Hematopoietic multipotent progenitor cell treated with erythropoietin and hydrocortisone succinate and interleukin-3 and kit ligand, for 8 days (in vitro differentiated cells): ENCODE results near the gene AMPH.
"Not testable (repeated sequence)": the region's sequence is repeated elsewhere in the genome, so short reads cannot be mapped to it uniquely, and the experiment has no call there.

Experiments used
- DNase-seq: peaks from one replicate; pipeline ENCODE4 v3.0.0-alpha.2; 2015

Gene AMPH

GRCh38 chr7:38628630-38629385, 2.4 kb downstream of the AMPH start:
- no peak for DNase-seq

- DNase-seq, result no peak
Measured at GRCh38 chr7:38625866-38626265, 5.3 kb downstream of the AMPH start.

- no peak for DNase-seq
Measured at GRCh38 chr7:38615665-38616064, 15.5 kb downstream of the AMPH start.

DNA sequence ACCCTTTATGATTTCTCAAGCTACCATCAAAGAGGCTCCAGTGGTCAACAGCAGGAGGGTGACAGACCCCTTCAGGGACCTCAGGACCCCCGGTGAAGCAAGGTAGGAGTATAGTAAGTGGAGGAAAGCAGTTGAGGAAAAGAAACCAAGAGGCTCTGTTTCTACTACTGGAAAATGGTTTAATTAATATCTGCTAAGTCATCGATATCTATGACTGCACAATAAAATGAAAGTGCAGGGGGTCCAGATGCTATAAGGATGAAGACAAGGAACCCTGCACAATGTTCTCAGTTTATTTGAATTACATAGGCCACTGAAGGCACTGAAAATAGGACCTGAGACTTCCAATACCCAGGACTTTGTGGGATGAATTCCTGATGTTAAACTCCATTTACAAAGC, 23.7 kb downstream of the AMPH start:
- no peak for DNase-seq

DNA sequence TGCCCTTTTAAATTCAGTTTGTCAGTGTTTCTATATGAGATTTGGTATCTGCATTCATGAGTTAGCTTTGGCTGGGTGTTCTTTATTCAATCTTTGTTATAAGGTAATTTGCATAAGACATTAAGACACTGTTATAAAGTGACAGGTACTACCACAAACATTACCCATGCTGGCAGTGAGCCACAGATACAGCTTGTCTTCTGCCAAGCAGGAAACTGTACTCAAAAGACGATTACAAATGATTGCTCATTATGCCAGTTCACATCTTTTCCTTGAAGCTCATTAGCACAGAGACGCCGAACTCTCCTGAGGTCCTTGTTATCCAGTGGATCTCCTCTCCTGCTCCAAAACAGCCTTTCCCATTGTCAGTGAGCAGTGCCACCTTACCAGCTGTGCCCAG, 30.4 kb downstream of the AMPH start:
- DNase-seq, result no peak

DNA sequence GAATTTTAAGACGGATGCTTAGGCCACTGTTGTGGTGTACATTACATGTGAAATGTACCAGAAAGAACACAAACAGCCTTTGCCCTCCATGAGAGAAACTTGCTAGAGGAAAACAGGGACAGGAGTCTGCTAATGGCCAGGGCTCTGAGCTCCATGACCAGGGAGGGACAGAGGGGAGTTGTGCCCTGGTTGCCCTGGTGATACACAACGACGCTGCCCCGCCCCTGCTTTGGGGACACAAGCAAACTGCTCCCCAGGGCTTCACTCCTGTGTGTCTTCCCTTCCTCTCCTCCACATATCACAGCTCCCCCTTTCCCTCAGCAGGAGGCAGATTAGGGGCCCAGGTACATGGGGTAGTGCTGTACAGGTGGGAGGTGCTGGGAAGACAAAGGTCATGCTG, 36.2 kb downstream of the AMPH start:
- no peak for DNase-seq

DNA sequence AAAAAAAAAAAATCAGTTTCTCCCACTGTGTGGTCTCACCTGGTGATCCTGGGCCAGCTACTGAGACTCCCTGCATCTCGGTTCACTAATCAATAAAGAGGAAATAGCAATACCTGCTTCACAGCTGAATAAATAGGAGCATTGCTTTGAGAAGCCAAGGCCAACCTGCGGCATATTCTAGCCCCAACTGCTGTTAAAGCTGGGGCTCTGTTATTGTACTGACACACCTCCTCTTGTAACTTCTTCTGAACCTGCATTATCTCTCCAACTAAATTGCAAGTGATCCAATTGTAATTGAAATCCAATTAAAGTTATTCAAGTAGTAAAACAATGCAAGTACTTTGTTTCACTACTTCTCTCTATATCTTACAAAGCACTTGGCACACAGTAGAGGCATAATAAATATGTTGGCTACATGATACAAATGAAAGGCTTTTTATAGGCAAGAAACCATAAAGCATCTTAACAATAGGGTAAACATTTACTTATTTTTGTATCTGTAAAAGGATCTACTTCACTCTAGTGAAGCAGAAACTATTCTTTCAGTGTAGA, 38.4 kb downstream of the AMPH start:
- no peak for DNase-seq

DNA sequence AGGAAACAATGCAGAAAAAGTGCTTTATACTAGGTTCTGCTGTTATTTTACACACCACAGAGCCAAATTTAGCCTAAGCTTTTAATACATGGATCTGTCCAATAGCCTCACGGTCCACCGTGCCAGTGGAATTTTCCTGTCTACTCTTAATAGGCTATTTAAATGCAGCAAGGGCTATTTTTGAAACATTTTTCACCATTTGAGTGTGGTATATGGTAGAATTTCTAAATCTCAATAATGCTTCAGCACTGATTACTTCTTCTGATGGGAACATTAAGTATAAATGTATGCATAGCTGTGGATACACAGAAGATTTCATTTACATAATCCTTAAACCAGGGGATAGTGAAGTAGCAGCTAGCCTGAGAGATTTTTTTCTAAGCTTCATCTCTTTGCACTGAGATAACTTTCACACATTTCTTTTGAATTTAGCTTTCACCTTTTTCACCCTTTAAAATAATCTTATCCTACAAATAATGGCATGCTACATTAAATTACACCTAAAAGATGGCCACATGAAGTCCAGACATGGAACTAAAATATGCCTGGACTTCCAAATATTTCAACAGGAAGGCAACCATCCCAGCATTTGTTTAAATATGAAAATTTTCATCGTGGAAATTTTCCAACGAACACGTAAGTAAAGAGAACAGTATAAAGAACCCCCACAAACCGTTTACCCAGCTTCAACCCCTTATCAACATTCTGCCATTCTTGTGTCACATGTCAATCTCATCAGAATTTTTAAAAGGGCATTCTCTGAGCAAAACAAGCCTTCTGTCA, 45.4 kb downstream of the AMPH start:
- DNase-seq, result no peak

GRCh38 chr7:38584443-38585210, 46.5 kb downstream of the AMPH start:
- no peak for DNase-seq

GRCh38 chr7:38580485-38580884, 50.7 kb downstream of the AMPH start:
- DNase-seq, result no peak

GRCh38 chr7:38574086-38574485, 57.1 kb downstream of the AMPH start:
- no peak for DNase-seq

GRCh38 chr7:38571620-38572019, 59.6 kb downstream of the AMPH start:
- not testable (repeated sequence) for DNase-seq

DNA sequence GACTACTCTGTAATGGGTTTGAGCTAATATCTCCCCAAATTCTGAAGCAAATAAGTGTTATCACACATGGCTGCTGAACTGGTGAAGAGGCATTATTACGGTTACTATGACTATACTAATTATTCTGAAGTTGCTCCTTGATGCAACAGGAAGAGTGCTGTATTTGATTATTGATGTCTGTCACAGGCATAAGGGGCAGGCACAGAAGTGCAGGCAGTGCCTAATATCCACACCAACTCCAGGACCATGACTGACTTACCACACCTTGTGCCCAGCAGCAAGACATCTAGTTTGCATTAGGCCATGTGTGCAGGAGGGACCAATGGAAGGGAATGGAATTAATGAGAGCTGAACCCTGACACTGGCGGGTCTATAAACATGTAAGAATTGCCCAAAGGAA, 62.7 kb downstream of the AMPH start:
- no peak for DNase-seq

GRCh38 chr7:38565289-38565688, 65.9 kb downstream of the AMPH start:
- DNase-seq, result no peak

DNA sequence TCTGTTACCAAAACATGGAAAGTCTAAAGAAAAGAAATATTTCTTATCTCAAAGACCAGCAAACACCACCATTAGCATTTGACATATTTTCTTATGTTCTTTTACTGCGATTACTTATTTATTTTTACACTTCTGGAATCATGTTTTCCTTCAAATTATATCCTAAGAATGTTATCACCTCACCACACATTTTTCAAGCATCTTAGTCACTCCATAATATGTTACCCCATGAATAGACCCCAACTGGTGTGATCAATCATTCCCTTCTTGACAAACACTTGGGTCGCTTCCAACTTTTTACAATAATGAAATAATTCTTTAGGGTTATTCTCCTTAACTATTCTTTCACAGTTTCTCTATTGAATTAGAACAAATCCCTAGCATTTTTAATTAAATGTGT, 67.4 kb downstream of the AMPH start:
- DNase-seq, result no peak

DNA sequence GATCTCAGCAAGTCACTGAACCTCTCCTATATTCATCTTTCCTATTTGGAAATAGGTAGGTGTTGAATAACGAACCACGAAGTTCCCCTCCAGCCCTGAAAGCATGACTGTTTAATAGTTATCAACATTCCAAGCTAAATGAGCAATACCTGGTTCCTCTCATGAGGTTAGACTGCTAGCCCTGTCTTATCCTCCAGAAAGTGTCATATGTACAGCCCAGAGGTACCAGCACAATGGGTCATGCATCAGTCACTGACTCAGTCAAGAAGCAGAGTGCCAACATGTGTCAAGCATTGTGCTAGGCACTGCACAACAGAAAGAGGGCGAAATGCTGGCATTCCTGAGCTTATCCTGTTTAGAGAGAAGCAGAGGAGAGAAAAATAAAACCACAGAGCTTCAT, 70.0 kb downstream of the AMPH start:
- no peak for DNase-seq

- no peak for DNase-seq
Measured at GRCh38 chr7:38558761-38559345, 72.3 kb downstream of the AMPH start.

- DNase-seq, result no peak
Measured at GRCh38 chr7:38554586-38554985, 76.6 kb downstream of the AMPH start.

- DNase-seq, result no peak
Measured at GRCh38 chr7:38550836-38551235, 80.3 kb downstream of the AMPH start.

- no peak for DNase-seq
Measured at GRCh38 chr7:38548605-38549004, 82.6 kb downstream of the AMPH start.

- no peak for DNase-seq
Measured at GRCh38 chr7:38546763-38547162, 84.4 kb downstream of the AMPH start.

- no peak for DNase-seq
Measured at GRCh38 chr7:38545977-38546376, 85.2 kb downstream of the AMPH start.

DNA sequence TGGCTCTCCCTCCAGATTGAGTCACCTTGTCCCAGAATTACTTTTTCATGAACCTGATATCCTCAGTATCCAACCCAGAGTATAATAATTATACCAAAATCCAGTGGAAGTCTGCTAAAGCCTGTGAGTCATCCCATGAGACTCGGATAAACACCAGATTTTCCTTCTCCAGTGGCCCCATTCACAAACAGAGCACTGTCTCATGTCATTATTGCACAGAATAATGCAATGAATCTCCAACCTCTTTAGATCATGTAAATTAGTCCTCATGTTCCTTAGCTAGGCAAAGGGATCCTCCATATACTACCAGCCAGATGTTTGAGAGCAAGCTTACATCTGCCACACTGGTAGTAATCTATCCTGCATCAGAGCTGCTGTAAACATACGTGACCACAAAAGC, 89.0 kb downstream of the AMPH start:
- DNase-seq, result no peak
